Amniotic epithelial cell (primary cell): Measurements from ENCODE around the gene SHQ1.
"Not testable (repeated sequence)": the region's sequence is repeated elsewhere in the genome, so short reads cannot be mapped to it uniquely, and the experiment has no call there.

Experiments used
- DNase-seq: peaks from one replicate; pipeline ENCODE4 v3.0.0-alpha.2; 2010; ENCODE audit warnings: low read depth

Gene SHQ1

GRCh38 chr3:72800869-72801268, 47.4 kb downstream of the SHQ1 start:
- no peak for DNase-seq

- DNase-seq: no peak
Observed at GRCh38 chr3:72798552-72799195, 49.6 kb downstream of the SHQ1 start.

- peak; percentile 20 for DNase-seq
Observed at GRCh38 chr3:72797773-72798543, 50.3 kb downstream of the SHQ1 start.

DNA sequence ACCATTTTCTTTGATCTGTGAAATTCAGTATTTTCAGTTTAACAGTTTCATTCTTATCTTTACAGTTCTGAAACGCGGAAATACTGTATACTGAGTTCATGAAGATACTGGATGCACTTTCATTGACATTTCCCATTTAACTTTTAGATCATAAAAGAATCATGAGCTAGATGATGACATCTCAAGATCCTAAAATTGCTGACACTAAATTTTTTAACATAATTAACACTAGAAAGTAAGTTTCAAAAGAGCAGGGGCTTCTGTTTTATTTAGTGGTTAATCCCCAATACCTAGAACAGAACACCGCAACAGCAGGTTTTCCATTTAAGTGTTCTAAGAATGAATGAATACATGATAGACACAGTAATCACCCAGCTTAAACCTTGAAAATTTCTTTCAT, 54.2 kb downstream of the SHQ1 start:
- no peak for DNase-seq

GRCh38 chr3:72791161-72791560, 57.1 kb downstream of the SHQ1 start:
- DNase-seq: peak; percentile 31

DNA sequence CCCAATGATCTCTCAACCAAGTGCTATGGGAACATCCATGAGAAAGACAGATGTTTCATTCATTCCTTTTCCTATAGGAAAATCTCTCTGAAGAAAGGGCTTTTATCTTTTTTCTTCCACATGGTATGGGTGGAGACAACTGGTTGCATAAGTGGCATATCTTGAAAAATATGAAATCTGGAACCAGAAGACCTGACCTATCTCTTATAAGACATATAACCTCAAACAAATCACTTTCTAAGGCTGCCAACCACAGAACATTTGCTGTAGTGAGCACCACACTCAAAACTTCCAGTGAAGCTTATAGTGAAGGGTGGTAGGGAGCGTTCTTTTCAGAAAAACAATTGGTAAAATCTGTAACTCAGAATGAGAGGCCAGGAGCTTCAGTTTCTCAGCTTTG, 58.5 kb downstream of the SHQ1 start:
- peak; percentile 60 for DNase-seq

GRCh38 chr3:72788232-72788631, 60.0 kb downstream of the SHQ1 start:
- DNase-seq: not testable (repeated sequence)

- no peak for DNase-seq
Observed at GRCh38 chr3:72786668-72787067, 61.6 kb downstream of the SHQ1 start.

DNA sequence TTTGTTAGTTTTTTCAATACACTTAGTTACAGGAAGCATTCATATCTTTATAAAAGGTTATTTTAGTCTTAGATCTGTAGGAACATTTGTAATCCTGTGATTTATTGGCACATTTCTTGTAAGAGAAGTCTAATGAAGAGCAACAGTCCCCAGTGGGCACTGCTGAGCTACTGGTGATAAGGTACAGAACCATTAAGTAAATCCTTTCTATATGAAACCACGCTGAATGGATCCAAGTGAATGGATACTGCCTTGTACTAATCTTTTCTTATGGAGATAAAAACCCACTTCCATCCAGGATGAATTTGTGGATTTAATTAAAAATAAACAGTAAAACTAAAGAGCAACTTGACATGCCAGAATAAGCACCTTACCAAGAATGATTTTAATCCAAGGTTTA, 64.0 kb downstream of the SHQ1 start:
- no peak for DNase-seq

- no peak for DNase-seq
Observed at GRCh38 chr3:72782521-72782920, 65.7 kb downstream of the SHQ1 start.

GRCh38 chr3:72769758-72770540, 78.3 kb downstream of the SHQ1 start:
- DNase-seq: no peak

- no peak for DNase-seq
Observed at GRCh38 chr3:72768936-72769335, 79.3 kb downstream of the SHQ1 start.

DNA sequence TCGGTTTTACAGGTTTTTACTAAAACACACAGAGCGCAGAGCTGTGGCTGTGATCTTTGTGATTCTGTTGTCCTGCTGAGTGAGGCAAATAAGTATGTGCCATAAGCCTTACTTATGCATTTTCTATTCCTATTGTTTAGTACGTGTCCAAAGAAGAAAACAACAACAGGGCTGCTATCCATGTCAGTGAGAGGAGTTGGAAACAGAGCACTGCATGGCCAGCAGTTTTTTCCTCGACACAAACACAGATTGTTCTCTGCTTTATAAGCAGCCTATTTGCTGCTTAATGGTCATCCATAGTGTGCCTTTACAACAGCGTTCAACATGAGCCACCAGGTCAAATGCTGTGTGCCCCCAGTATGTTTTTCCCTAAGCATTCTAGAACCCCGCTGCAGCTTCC, 79.8 kb downstream of the SHQ1 start:
- DNase-seq: no peak

GRCh38 chr3:72768006-72768441, 80.2 kb downstream of the SHQ1 start:
- DNase-seq: peak; percentile 8

- DNase-seq: no peak
Observed at GRCh38 chr3:72766866-72767265, 81.4 kb downstream of the SHQ1 start.

DNA sequence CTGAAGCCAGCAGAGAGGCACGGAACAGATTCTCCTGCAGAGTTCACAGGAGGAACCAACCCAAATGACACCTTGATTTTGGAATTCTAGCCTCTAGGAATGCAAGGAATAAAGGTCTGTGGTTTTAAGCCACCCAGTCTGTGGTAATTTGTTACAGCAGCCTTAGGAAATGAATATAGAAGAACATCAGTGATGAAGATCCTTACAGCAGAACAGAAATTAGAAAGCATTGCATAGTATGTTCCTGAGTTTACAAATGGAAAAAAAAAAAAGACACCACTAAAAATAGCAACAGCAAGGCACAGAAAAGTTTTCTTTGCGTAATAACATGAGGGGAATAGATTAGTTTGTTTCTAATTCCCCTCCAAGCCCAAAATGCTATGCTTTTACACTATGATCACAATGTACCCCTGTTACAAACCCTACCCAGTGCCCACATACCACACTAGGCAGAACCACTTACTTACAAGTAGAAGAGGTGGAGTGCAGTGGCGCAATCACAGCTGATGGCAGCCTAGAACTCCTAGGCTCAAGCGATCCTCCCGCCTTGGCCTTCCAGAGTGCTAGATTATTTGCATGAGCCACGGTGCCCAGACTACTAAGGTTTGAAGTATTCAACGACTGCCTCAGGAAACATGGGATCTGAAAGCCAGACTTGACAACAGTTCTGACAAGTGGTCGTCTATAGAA, 84.3 kb downstream of the SHQ1 start:
- DNase-seq: peak; percentile 44

DNA sequence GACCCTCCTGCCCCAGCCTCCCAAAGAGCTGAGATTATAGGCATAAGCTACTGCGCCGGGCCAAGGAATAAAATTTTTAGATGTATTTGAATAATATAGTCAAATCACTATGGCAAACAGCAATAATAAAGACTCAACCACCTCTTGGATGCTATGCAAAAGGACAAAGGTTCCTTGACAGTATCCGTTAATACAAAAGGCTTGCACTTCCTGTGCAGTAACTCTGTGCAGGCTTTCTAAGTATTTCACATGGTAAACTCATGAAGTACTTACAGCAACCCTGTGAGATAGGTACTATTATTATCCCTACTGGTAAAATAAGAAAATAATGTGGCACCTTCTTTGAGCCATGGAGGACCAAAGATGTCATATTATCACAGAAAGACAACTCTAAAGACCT, 86.8 kb downstream of the SHQ1 start:
- no peak for DNase-seq

GRCh38 chr3:72760225-72760624, 88.0 kb downstream of the SHQ1 start:
- DNase-seq: no peak

- DNase-seq: no peak
Observed at GRCh38 chr3:72756900-72757299, 91.3 kb downstream of the SHQ1 start.

DNA sequence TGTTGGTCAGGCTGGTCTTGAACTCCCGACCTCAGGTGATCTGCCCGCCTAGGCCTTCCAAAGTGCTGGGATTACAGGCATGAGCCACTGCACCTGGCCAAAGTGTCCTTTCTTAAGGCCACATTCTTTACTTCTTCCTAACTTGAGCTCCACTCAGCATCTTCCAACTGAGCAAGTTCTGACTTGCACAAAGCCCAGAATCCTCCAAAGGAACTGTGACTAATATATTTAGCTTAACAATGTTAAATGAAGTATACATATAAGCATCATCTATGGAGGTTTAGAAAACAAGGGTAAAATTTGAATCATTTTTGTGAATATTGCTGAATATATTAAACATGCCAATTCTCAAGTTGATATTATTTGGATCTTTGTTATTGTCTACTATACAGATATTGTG, 93.7 kb downstream of the SHQ1 start:
- no peak for DNase-seq

DNA sequence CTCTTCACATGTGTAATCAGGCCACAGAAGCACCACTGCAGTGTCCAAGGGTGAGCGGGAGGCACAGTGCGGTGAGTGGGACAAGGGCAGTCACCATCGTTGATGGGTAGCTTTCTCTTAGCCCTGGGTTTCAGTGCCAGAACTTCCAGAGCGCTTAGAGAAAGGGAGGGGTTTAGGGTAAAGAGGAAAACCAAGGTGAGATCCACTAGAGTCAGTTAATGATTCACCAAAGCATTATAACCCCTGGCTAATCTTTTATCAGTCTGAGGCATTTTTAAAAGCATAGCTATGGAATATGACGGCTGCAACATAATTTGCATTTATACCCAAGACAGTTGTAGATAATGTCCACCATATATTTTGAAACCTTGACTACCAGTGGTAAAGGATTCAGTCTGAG, 94.8 kb downstream of the SHQ1 start:
- no peak for DNase-seq

DNA sequence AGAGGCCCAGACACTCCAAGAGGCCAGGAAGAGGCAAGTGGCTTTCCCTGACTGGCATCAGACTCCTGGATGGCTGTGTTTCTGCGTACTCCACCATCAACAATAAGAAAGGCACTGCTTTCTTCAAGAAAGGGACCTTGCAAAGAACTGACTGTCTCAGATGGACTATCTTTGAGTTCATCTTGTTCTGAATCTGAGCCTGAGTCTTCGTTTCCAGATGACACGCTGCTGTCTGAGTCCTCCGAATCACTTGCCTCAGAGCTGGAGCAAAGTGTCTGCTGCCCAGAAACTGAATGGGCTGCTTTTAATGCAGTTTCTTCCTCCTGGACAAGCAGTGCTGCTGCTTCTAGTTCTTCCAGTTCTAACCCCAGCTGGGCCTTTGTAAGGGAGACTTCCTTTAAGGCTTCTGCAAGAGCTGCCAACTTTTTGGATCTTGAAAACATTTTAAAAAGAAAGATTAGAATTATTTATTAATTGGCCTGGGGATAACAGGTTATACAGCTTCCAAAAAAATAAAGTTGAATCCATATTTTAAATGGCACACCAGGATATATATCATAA, 97.8 kb downstream of the SHQ1 start:
- DNase-seq: no peak
